GM19023 (cell line): ENCODE measurements around the gene PTPN9.
"Not testable (repeated sequence)": the region's sequence is repeated elsewhere in the genome, so short reads cannot be mapped to it uniquely, and the experiment has no call there.

Source experiments
- ATAC-seq: cut with Tn5 transposase; IDR thresholded peaks from one replicate; pipeline ENCODE4 v1.9.1; 2021; ENCODE audit warnings: mild to moderate bottlenecking, moderate library complexity; ENCODE audit not compliant: unreplicated experiment

PTPN9 gene

DNA sequence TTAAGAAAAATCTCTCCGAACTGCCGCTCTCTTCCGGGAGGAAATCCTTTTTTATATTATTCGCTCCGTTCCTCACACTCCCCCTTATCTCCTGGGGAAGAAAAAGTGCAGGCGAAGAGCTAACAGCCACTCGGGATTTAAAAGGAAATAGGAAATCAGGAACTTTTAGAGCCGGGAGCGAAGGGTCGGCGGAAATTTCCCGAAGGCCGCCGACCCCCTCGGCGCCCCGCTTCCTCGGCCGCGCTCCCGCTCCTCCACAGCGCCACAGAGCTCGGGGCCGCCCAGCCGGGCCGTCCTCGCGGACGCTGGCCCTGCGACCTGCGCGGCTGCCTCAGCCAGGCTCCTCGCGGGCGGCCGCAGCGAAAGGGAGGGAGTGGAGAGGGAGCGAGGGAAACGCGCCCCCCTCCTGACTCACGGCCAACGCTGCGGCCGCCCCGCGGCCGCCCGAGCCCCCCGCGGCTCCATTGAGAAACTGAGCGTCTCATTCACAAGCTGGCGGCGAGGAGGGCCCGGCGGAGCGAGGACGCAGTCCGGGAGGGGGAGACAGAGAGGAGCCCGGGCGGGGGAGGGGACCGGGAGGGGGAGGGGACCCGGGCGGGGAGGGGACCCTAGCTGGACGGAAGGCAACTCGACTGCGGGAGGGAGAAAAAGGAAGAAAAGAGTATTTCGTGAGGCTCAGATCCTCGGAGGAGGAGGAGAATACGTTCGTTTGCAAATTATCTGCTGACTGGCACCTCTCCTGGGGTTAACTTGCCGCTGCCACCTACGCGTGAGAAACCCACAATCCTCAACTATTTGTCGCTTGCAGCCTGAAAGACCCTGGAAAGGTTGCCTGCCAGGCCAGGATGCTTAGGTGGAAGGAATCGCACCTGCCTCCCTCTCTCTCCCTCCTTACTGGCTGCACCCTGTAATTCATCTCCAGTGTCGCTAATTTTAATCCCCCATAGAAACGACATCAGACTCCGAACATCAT, at the start of gene PTPN9:
PTPN9 (minus strand) TSS at position 368 of the 973 bp plus-strand sequence. CDS start 539 bp downstream, outside the sequence.
- ATAC-seq = peak; percentile 54

DNA sequence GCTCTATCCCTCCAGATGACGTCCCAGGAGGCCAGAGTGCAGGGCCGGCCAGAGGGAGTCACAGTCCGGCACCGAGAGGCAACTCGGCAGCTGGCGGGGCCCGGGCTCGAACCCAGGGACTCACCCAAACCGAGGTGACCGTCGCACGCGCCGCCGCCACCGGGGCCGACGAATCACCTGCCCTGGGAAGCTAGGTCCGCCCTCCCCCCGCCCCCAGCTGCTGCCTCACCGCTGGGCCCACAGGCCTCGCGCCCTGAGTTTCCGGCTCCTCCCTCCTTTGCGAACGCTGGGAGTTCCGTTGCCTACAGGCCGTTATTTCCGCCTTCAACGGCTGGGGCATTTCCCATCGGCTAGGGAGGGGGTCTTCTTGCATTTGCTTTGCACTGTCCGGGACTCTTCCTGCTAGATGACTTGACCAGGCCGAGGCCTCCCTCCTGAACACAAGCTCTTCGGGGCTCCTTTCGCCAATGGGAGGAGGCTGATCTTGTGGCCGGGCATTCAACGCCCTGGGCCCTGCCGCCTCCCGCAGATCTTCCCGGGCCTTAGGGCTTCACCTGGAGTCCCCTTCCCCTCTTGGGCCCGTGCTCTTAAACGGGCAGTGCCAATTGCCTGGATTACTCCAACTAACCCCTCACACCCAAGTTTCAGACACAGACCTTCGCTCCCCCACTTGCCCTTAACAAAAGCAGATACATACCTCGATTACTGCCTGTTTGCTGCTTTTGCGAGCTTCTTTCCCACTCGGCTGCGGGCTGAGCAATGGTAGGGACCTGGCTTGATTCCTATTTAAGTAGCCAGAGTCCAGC, 46.6 kb upstream of the PTPN9 start, which contains the start of gene SNUPN:
SNUPN (minus strand) TSS at position 184 of the 806 bp plus-strand sequence. CDS start 4,674 bp downstream, outside the sequence.
- peak; percentile 88 for ATAC-seq

DNA sequence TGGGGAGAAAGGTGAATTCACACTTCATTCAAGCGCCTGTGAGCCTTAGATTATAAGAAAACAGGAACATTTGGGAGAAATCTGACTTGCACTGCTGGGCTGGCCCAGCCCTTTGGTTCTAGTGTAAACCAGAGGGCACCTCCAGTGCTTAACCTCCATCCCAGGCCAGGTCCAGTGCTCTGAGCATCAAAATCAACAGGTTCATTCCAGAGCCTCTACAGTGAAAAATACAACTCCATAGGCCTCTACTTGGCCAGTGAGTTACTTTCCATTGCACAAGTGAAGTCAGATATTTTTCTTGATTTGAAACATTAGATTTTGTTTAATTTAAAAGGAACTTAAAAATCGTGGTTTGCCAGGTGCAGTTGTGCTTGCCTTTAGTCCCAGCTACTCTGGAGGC, 43.4 kb upstream of the PTPN9 start:
- ATAC-seq = no peak

DNA sequence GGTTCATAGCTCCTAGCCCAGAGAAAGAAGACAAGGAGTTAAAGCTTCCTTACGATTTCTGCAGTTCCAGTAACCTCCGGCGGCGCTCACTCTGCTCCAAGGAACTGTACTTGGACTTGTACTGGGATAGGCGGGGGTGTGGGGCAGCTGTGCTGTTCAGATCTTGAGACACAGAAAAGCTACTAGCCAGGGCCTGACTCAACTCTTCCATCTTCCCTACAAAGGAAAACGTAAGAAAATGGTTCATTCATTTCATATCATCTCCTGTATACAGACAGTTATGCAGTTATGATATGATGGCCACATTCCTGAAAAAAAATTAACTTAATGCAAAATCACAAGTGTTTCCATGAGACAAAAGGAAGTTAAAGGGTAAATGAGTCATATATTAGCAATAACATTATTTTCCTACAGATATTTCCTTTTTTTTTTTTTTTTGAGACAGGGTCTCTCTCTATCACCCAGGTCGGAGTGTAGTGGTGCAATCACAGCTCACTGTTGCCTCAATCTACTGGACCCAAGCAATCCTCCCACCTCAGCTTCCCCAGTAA, 41.8 kb upstream of the PTPN9 start:
- ATAC-seq = no peak

DNA sequence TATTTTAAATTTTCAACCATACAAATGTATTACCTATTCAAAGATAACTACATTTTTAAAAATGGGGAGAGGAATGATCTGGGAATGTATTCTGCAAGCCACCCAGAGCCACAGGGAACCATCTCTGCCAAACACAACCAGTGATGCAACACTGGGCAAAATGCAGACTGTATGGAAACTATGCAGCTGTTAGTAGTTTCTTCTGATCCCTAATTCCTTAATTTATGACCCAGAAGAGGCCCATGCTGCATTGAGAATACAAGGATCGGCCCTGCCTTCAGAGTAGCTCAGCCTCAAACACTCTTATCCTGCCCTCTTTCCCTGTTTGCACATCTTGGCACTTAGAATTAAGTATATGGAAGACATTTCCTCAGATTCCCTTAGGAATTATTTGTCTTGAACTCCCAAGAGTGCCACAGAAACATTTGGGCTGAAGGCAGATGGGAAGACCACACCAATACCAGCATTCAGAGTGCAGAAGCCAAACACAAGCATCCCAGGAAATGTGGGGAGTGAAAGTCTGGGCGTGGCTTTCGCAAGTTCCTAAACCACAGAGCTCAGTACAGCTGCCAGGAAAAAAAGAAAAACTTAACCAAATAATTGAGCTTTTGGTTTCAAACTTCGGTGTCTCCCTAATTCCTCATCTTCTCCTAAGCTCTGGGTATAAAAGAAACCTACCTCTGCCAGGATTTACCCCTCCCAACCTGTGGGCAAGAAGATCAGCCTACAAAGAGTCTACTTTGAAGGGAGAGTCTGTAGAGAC, 41.1 kb upstream of the PTPN9 start:
- ATAC-seq = no peak

DNA sequence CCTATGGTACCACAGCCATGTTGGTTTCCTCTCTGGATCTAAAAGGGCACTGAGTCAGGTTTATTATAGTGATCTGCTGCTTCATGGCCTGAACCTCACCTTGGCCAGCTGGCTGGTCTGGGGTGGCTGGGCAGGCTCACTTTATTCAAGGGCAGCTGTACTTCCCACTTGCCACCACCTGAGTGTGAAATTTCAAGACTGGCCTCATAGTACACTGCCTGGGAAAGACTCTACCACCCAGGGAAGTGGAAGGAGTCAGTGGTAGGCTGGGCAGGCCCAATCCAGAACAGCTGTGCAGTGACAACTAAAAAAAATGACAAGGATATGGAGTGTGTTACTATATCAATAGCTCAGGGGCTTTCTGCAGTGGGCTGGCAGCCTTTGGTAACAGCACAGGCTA, 37.7 kb upstream of the PTPN9 start:
- no peak for ATAC-seq

DNA sequence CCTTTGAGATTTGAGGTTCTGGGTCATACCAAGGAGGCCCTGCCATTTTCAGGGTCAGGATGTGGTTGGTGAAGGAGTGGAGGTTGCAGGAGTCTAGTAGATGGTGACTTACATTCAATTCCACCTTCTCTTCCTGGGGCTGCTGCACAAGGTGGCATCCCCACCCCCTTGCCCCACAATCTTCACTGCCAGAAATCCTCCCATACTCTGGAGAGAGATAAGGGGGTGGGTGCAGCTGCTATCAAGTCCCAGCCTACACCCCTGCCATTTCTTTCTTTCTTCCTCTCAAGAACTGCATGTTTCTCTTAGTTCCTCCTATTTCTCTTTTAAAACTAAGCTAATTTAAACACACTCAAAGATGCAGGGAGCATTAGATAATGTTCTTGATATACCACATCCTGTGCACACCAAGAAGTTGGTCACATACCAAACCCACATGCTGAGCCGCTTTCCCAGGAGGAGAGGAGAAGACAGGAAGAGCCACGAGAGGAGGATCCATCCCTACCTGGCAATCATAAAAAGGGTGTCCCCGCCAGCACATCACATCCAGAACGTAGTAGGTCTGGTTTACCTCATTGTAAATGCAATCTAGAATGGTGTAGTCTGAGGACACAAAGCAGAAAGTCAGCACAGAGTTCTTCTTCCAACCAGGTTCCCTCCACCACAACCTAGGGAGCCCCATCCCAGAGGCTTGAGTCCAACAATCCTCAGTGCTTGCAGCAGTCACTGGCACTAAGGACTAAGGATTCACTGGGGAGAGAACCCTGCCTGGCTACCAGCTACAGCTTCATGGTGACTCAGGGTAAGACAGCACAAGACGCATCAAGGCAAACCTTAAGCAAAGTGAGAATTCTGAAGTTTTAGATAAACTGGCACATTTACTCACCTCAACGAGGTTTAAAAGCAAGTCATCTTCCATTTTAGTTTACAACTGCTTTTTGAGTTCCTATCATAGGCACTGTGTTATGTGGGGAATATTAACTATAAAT, 27.9 kb upstream of the PTPN9 start:
- no peak for ATAC-seq

DNA sequence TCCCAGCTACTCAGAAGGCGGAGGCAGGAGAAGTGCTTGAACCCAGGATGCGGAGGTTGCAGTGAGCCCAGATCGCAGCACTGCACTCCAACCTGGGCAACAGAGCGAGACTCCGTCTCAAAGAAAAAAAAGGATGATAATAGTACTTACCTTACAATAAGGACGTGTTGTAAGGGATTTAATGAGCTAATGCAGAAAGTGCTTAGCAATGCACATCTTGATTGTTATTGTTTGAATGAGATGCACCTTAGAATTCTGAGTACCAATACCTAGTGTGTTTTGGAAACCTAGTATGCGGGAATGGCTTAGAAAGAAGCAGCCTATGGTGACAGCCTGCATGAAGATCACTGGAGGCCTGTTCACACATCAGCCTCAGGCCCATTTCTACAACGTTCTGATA, 26.9 kb upstream of the PTPN9 start:
- ATAC-seq = no peak

DNA sequence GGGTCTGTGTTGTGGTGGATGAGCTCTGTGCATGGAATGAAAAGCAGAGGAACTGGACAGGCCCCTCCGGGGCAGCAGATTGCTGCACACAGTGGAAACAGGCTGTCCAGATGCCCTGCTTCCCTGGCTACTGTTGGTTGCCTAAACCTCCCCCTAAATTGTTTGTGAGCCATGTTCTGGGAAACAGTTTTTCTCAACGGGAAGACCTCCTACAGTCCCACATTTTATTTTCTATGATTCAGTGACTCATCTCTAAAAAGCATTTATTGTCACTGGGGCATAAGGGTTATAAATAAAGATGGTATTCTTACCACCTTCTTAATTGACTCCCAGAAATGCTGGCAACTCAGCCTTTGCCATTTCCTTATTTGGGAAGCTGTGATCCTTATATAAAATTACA, 20.3 kb upstream of the PTPN9 start:
- no peak for ATAC-seq

DNA sequence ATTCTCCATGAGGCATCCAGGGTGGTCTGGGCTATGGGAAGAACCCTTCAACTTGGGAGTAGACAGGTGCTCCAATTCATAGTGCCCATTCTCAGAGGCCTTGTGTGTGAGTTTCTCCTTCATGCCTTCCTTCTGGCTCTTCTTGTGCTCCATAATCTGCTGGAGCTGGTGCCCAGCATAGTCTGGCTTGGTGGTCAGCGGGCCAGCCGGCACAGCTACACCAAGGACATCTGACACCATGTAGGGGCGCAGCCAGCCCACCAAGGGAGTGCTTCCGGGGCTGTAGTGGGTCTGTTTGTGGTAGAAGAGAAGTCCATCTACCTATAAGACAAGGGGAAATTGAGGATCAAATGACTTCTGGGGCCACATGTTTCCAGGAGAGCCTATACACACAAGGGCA, 19.2 kb upstream of the PTPN9 start:
- ATAC-seq = no peak

DNA sequence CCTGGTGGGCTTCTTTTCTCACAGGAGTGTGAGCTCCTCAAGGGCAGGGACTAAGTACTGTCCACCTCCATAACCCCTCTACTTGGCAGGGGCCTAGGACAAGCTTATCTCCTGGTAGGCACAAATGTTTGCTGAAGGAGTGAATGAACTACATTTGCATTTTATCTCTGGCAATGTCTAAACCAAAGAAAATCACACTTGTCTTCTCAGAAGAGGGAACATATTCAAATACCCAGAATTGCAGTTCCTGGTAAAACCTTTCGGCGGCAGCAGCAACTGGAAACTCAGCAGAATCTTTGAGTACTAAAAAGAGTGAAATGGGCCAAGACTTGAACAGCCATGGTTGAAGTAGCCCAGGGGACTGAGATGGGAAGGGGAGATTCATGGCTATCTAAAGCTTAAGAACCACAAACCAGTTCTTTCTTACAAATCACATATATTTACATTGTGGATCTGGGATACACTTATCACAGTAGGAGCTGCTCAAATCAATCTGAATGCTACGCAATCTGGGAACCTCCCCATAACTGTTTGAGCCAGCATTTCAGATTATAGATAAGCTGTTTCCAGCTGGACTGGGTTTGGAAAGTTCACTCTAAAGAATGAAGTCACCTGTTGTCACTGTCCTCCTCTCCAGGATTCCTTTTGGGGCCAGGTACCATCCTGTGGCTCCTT, 18.7 kb upstream of the PTPN9 start:
- ATAC-seq = no peak

DNA sequence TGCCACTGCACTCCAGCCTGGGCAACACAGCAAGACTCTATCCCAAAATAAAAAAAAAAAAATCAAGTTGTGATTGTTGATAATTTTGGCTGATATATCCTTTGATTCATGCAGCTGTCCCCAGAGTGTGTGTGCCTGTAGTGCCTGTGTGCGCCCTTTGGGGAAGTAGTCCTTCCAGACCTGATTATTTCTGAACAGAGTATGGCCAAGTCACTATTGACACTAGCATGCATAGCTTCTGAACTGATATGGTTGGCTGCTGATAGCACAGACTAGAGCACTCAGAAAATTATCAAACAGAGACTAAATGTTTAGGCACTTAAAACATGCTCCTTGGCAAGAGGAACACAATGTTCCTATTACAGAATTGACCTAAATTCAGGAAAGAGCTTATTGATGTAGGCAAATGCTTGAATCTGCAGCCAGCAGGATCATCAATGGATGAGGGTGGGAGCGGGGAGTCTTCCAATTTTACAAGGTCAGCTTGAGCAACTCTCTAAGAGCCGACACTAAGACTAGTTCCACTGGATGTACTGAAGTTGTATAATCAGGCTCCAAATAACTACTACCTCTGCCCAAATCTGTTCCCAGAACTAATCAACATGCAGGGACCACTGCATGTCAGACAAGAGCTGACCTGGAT, 17.7 kb upstream of the PTPN9 start:
- no peak for ATAC-seq

DNA sequence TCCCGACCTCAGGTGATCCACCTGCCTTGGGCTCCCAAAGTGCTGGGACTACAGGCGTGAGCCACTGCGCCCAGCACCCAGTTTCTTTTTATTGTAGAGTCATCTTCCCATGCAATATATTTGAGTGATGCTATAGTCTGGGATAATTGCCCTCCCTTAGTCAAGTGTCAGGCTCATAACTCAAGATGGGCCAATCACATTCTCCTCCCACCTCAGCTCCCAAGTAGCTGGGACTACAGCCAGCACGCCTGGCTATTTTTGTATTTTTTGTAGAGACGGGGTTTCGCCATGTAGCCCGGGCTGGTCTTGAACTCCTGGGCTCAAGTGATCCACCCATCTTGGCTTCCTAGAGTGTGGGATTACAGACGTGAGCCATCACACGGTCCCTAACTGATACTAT, 15.2 kb upstream of the PTPN9 start:
- no peak for ATAC-seq

DNA sequence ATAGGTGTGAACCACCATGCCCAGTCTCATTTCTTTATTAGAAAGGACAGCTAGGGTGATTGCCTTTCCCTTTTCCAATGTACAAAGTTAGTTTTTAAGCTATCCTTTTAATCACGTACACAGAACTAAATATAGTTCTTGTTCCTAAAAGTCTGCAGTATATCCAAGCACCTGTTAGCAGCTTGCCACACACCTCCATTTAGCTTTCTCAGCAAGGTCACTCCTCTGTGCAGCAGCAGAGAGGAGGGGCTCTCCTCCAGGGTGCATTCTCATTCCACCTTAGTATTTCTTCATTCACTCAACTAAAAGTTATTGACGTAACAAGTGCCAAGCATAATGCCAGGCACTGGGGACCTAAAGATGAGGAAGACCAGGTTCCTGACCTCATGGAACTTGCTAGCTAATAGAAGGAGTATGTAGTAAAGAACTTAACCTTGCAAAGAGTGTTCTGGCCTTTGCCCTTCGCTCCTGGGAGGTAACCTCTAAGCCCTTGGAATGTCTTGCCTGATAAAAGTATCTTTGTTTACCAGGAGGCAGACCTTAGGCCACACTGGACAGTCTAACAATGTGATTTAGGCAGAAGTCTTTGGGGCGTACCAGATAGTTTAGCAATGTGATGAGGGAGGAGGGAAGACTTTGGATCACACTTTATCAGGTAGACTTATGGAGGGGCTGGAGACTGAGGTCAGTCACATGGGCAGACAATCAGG, 12.7 kb upstream of the PTPN9 start:
- no peak for ATAC-seq

DNA sequence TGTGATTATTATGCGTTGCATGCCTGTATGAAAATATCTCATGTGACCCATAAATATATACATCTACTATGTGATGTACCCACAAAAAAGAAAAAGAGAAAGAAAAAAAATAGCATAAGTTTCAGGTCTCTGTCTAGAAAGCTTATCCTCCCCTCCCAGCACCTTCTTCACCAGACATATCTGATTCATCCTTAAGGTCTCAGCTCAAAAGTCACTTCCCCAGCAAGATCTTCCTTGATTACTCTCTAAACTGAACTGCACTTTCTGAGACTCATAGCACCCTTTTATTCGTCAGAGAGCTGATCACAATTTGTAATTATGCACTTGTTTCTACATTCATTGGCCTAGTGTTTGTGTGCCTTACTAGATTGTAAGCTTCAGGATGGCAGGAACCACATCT, 11.1 kb upstream of the PTPN9 start:
- no peak for ATAC-seq

DNA sequence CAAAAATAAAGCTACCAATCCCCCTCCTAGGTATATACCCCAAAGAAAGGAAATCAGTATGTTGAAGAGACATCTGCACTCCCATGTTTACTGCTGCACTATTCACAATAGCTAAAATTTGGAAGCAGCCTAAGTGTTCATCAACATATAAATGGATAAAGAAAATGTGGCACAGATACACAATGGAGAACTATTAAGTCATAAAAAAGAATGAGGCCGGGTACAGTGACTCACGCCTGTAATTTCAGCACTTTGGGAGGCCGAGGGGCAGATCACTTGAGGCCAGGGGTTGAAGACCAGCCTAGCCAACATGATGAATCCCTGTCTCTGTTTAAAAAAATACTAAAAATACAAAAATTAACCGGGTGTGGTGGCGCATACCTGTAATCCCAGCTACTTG, 10.0 kb upstream of the PTPN9 start:
- no peak for ATAC-seq

DNA sequence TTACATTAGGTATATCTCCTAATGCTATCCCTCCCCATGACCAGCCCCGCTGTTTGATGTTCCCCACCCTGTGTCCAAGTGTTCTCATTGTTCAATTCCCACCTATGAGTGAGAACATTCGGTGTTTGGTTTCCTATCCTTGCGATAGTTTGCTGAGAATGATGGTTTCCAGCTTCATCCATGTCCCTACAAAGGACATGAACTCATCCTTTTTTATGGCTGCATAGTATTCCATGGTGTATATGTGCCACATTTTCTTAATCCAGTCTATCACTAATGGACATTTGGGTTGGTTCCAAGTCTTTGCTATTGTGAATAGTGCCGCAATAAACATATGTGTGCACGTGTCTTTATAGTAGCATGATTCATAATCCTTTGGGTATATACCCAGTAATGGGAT, 7.3 kb upstream of the PTPN9 start:
- not testable (repeated sequence) for ATAC-seq

DNA sequence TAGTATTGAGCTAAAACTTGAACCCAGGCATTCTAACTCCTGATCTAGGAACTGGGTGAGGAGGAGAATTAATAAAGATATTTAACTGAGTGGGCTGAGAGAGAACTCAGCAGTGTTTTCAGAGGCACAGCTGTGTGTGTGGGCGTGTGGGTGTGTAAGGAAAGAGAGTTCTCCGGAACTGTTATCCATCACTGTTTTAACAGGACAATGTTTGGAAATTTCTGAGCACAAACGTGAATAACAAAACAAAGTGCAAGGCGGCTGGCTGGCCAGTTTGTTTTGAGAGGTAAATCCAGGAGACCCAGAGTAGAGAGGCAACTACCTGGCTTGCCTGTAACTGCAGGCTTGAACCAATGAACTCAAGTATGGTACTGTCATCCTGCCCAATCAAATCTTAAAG, 5.0 kb upstream of the PTPN9 start:
- no peak for ATAC-seq
